Measurements from ENCODE around the gene WLS. TPM values are rescaled to one million over a fixed set of nuclear protein-coding genes. Genes with fewer than 3 reads are reported as not detected.

WLS gene
- total and polyA plus RNA-seq, 2 experiments from 2014 or later = 0.87 to 1.2 TPM

DNA sequence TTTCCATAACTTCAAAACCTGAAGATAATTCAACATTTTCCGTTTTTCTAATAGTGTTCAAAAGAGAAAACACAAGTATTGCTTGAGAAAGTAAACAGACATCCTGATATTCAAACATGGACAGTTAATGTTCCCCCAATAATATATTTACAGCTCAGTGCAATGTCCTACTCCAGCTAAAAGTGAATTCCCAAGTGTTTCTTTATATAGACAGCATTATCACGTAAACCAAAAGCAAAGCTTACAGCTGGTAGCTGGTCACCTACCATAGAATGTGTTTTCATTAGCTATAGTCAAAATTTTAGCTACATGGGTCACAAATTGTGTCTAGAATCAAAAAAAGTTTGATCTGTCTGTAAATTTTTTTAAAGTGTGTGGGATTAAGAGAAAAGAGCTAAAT, 34.9 kb downstream of the WLS start (continued):
- TF ChIP-seq, protein P1, sequence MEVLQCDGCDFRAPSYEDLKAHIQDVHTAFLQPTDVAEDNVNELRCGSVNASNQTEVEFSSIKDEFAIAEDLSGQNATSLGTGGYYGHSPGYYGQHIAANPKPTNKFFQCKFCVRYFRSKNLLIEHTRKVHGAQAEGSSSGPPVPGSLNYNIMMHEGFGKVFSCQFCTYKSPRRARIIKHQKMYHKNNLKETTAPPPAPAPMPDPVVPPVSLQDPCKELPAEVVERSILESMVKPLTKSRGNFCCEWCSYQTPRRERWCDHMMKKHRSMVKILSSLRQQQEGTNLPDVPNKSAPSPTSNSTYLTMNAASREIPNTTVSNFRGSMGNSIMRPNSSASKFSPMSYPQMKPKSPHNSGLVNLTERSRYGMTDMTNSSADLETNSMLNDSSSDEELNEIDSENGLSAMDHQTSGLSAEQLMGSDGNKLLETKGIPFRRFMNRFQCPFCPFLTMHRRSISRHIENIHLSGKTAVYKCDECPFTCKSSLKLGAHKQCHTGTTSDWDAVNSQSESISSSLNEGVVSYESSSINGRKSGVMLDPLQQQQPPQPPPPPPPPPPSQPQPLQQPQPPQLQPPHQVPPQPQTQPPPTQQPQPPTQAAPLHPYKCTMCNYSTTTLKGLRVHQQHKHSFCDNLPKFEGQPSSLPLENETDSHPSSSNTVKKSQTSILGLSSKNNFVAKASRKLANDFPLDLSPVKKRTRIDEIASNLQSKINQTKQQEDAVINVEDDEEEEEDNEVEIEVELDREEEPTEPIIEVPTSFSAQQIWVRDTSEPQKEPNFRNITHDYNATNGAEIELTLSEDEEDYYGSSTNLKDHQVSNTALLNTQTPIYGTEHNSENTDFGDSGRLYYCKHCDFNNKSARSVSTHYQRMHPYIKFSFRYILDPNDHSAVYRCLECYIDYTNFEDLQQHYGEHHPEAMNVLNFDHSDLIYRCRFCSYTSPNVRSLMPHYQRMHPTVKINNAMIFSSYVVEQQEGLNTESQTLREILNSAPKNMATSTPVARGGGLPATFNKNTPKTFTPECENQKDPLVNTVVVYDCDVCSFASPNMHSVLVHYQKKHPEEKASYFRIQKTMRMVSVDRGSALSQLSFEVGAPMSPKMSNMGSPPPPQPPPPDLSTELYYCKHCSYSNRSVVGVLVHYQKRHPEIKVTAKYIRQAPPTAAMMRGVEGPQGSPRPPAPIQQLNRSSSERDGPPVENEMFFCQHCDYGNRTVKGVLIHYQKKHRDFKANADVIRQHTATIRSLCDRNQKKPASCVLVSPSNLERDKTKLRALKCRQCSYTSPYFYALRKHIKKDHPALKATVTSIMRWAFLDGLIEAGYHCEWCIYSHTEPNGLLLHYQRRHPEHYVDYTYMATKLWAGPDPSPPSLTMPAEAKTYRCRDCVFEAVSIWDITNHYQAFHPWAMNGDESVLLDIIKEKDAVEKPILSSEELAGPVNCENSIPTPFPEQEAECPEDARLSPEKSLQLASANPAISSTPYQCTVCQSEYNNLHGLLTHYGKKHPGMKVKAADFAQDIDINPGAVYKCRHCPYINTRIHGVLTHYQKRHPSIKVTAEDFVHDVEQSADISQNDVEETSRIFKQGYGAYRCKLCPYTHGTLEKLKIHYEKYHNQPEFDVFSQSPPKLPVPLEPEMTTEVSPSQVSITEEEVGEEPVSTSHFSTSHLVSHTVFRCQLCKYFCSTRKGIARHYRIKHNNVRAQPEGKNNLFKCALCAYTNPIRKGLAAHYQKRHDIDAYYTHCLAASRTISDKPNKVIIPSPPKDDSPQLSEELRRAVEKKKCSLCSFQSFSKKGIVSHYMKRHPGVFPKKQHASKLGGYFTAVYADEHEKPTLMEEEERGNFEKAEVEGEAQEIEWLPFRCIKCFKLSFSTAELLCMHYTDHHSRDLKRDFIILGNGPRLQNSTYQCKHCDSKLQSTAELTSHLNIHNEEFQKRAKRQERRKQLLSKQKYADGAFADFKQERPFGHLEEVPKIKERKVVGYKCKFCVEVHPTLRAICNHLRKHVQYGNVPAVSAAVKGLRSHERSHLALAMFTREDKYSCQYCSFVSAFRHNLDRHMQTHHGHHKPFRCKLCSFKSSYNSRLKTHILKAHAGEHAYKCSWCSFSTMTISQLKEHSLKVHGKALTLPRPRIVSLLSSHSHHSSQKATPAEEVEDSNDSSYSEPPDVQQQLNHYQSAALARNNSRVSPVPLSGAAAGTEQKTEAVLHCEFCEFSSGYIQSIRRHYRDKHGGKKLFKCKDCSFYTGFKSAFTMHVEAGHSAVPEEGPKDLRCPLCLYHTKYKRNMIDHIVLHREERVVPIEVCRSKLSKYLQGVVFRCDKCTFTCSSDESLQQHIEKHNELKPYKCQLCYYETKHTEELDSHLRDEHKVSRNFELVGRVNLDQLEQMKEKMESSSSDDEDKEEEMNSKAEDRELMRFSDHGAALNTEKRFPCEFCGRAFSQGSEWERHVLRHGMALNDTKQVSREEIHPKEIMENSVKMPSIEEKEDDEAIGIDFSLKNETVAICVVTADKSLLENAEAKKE (CRISPR knock-in tag; IDR thresholded peaks at IDR 0.05) = no peak
- no peak for TF ChIP-seq NANOG (IDR thresholded peaks at IDR 0.05; ENCODE audit: borderline replicate concordance)
- TF ChIP-seq EZH2 (IDR thresholded peaks at IDR 0.05; ENCODE audit: low read depth, unreplicated experiment) = no peak
- TF ChIP-seq, protein P2, sequence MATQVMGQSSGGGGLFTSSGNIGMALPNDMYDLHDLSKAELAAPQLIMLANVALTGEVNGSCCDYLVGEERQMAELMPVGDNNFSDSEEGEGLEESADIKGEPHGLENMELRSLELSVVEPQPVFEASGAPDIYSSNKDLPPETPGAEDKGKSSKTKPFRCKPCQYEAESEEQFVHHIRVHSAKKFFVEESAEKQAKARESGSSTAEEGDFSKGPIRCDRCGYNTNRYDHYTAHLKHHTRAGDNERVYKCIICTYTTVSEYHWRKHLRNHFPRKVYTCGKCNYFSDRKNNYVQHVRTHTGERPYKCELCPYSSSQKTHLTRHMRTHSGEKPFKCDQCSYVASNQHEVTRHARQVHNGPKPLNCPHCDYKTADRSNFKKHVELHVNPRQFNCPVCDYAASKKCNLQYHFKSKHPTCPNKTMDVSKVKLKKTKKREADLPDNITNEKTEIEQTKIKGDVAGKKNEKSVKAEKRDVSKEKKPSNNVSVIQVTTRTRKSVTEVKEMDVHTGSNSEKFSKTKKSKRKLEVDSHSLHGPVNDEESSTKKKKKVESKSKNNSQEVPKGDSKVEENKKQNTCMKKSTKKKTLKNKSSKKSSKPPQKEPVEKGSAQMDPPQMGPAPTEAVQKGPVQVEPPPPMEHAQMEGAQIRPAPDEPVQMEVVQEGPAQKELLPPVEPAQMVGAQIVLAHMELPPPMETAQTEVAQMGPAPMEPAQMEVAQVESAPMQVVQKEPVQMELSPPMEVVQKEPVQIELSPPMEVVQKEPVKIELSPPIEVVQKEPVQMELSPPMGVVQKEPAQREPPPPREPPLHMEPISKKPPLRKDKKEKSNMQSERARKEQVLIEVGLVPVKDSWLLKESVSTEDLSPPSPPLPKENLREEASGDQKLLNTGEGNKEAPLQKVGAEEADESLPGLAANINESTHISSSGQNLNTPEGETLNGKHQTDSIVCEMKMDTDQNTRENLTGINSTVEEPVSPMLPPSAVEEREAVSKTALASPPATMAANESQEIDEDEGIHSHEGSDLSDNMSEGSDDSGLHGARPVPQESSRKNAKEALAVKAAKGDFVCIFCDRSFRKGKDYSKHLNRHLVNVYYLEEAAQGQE (IDR thresholded peaks at IDR 0.05; ENCODE audit: unreplicated experiment) = no peak
- TF ChIP-seq ZNF114 (CRISPR knock-in tag; IDR thresholded peaks at IDR 0.05) = no peak
- no peak for TF ChIP-seq CREB1 (CRISPR knock-in tag; IDR thresholded peaks at IDR 0.05; ENCODE audit: low read depth)

DNA sequence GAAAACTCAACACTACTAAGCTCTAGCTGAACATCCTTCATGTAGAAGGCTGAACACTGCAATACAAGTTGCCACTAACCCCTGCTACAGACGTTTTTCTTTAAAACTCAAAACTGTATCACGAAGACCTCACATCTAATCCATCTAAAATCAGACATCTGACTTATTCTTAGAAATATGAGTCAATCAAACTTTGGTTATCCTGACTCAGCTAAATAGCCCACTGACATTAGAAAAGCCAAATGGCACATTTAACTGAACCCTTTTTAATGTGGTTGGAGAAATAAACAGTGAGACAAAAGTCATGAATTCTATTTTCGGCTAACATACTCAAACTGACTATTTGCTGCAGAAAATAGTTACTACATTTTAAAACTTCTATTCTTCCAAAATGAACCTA, 35.6 kb downstream of the WLS start:
- no peaks in the 10 kb centered on the region for H3K9me2 ChIP-seq (ENCODE audit: insufficient read depth)
- no peak overlapping the region for H2AFZ ChIP-seq
- Mint-ChIP-seq H3K4me3 (no peak overlapping the region), H3K27me3 (ENCODE audit: insufficient read depth, low read depth, poor library complexity) (no peaks in the 10 kb centered on the region), H3K27ac (no peak overlapping the region), H3K4me1 (peaks cover 20% of the 10 kb centered on the region), H3K36me3 (ENCODE audit: low read depth) (no peaks in the 10 kb centered on the region), H3K9me3 (no peaks in the 10 kb centered on the region)
- no peaks in the 10 kb centered on the region for H3K79me2 ChIP-seq (replicated peaks; ENCODE audit: insufficient read depth)
- no peaks in the 10 kb centered on the region for H3K27me3 ChIP-seq (ENCODE audit: insufficient read depth)
- no peak overlapping the region for H3K4me2 ChIP-seq
- H3K4me3 ChIP-seq = no peak overlapping the region
- no peaks in the 10 kb centered on the region; the same call in 1 of the 2 replicates for H3K4me1 ChIP-seq (ENCODE audit: insufficient read depth)
- H3F3A ChIP-seq (replicated peaks; ENCODE audit: low read depth) = no peaks in the 10 kb centered on the region
- ATAC-seq = no peak
- no peak for DNase-seq (ENCODE audit: low spot score)
- H3K36me3 ChIP-seq (ENCODE audit: insufficient read depth) = no peaks in the 10 kb centered on the region
- H4K20me1 ChIP-seq (replicated peaks; ENCODE audit: insufficient read depth) = no peaks in the 10 kb centered on the region; the same call in 1 of the 2 replicates
- H3K27ac ChIP-seq (ENCODE audit: low read depth) = no peak overlapping the region
- TF ChIP-seq STAT1 (IDR thresholded peaks at IDR 0.05; ENCODE audit: unreplicated experiment) = no peak
- TF ChIP-seq, protein P3, sequence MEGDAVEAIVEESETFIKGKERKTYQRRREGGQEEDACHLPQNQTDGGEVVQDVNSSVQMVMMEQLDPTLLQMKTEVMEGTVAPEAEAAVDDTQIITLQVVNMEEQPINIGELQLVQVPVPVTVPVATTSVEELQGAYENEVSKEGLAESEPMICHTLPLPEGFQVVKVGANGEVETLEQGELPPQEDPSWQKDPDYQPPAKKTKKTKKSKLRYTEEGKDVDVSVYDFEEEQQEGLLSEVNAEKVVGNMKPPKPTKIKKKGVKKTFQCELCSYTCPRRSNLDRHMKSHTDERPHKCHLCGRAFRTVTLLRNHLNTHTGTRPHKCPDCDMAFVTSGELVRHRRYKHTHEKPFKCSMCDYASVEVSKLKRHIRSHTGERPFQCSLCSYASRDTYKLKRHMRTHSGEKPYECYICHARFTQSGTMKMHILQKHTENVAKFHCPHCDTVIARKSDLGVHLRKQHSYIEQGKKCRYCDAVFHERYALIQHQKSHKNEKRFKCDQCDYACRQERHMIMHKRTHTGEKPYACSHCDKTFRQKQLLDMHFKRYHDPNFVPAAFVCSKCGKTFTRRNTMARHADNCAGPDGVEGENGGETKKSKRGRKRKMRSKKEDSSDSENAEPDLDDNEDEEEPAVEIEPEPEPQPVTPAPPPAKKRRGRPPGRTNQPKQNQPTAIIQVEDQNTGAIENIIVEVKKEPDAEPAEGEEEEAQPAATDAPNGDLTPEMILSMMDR (conservative IDR thresholded peaks at IDR 0.05; ENCODE audit: low read depth in 2 of 2) = no peak
- no peak for TF ChIP-seq NANOG (IDR thresholded peaks at IDR 0.05; ENCODE audit: borderline replicate concordance)
- TF ChIP-seq EZH2phosphoT487 (IDR thresholded peaks at IDR 0.05; ENCODE audit: unreplicated experiment) = no peak
- TF ChIP-seq ZNF331 (CRISPR knock-in tag; IDR thresholded peaks at IDR 0.05; ENCODE audit: low read depth) = no peak
